Loucy (cell line): ENCODE data around the gene LRP10.

Experiments
- H2AFZ ChIP-seq: fragments of 200-600 bp; sonication (generic); 2 replicates; pipeline ENCODE4 v1.6.0; 2016; ENCODE audit warnings: antibody characterized with exemption, mild to moderate bottlenecking, low read length, moderate library complexity
- H3F3A ChIP-seq: fragments of 200-600 bp; 2 replicates; pipeline ENCODE4 v1.6.0; 2016; ENCODE audit warnings: antibody characterized with exemption, low read depth, mild to moderate bottlenecking
- H3K27me3 ChIP-seq: fragments of 200-600 bp; sonication (generic); 2 replicates; pipeline ENCODE4 v1.6.1; 2014; ENCODE audit warnings: low read length, mild to moderate bottlenecking; ENCODE audit not compliant: insufficient read depth, poor library complexity, severe bottlenecking
- H3K36me3 ChIP-seq: fragments of 200-600 bp; sonication (generic); 2 replicates; pipeline ENCODE4 v1.6.1; 2016; ENCODE audit warnings: low read length; ENCODE audit not compliant: insufficient read depth
- H3K4me1 ChIP-seq: fragments of 200-600 bp; sonication (generic); 2 replicates; pipeline ENCODE4 v1.5.1; 2014; ENCODE audit warnings: low read length, mild to moderate bottlenecking; ENCODE audit not compliant: insufficient read depth, poor library complexity, severe bottlenecking
- H3K4me2 ChIP-seq: fragments of 200-600 bp; sonication (generic); 2 replicates; pipeline ENCODE4 v1.6.0; 2014; ENCODE audit warnings: antibody characterized with exemption, low read length, low read depth, mild to moderate bottlenecking; ENCODE audit not compliant: poor library complexity, severe bottlenecking
- H3K4me3 ChIP-seq: fragments of 200-600 bp; sonication (generic); 2 replicates; pipeline ENCODE4 v1.5.1; 2014; ENCODE audit warnings: low read length, mild to moderate bottlenecking, mixed read lengths; ENCODE audit not compliant: poor library complexity, severe bottlenecking
- H3K79me2 ChIP-seq: fragments of 200-600 bp; sonication (generic); 2 replicates; pipeline ENCODE4 v1.6.1; 2014; ENCODE audit warnings: low read length; ENCODE audit not compliant: insufficient read depth
- H3K9ac ChIP-seq: fragments of 200-600 bp; sonication (generic); 2 replicates; pipeline ENCODE4 v1.6.0; 2014; ENCODE audit warnings: mild to moderate bottlenecking, low read depth, low read length, moderate library complexity; ENCODE audit not compliant: poor library complexity, severe bottlenecking
- H3K9me2 ChIP-seq: fragments of 200-600 bp; sonication (generic); replicated peaks from 2 replicates; pipeline ENCODE4 v1.6.1; 2016; ENCODE audit warnings: low read depth, low read length, mixed read lengths
- H3K9me3 ChIP-seq: fragments of 200-600 bp; sonication (generic); 2 replicates; pipeline ENCODE4 v1.6.1; 2014; ENCODE audit warnings: mild to moderate bottlenecking, antibody characterized with exemption, low read length, low read depth; ENCODE audit not compliant: insufficient read depth
- H4K20me1 ChIP-seq: fragments of 200-600 bp; sonication (generic); 2 replicates; pipeline ENCODE4 v1.6.0; 2014; ENCODE audit warnings: antibody characterized with exemption, low read length, mild to moderate bottlenecking; ENCODE audit not compliant: insufficient read depth, poor library complexity, severe bottlenecking
- EZH2phosphoT487 ChIP-seq: fragments of 200-600 bp; IDR thresholded peaks from 2 replicates; pipeline ENCODE4 v1.6.1; 2018; ENCODE audit warnings: antibody characterized with exemption, mild to moderate bottlenecking, moderate library complexity, borderline replicate concordance
- TF ChIP-seq, protein P1 (sequence below): fragments of 200-600 bp; sonication (generic); conservative IDR thresholded peaks from 2 replicates; pipeline ENCODE4 v1.5.1; 2014; ENCODE audit warnings: mild to moderate bottlenecking, antibody characterized with exemption, low read length

LRP10 gene

DNA sequence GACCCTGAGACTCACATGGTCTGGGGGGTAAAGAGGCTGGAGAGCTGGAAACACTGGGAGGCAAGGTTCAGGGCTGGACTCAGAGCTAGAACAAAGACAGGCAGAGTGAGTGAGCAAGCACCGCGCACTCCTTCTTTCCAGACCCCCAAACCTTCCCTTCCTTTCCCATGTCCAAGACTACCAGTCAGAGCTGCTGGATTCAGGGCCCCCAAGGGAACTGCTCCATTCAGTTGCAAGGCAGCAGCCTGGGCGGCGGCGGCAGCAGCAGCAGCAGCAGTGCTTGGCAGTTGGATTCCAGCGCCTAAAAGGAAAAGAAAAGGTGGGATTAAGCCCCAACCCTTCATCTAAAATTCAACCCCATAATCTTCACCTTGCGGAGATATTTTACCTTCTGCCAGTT is 30.3 kb downstream of the LRP10 start:
- no peaks in the 10 kb centered on the region for H3K9me2 ChIP-seq
- H3K4me2 ChIP-seq, result no peak overlapping the region
- no peaks in the 10 kb centered on the region for H4K20me1 ChIP-seq
- no peaks in the 10 kb centered on the region for H3K4me1 ChIP-seq
- no peaks in the 10 kb centered on the region for H3K27me3 ChIP-seq
- no peak overlapping the region for H3K4me3 ChIP-seq
- H3K9me3 ChIP-seq, result no peaks in the 10 kb centered on the region
- peaks cover 56% of the 10 kb centered on the region; the same call in 1 of the 2 replicates for H3K36me3 ChIP-seq
- no peak overlapping the region for H2AFZ ChIP-seq
- TF ChIP-seq EZH2phosphoT487, result no peak
- TF ChIP-seq, protein P1, sequence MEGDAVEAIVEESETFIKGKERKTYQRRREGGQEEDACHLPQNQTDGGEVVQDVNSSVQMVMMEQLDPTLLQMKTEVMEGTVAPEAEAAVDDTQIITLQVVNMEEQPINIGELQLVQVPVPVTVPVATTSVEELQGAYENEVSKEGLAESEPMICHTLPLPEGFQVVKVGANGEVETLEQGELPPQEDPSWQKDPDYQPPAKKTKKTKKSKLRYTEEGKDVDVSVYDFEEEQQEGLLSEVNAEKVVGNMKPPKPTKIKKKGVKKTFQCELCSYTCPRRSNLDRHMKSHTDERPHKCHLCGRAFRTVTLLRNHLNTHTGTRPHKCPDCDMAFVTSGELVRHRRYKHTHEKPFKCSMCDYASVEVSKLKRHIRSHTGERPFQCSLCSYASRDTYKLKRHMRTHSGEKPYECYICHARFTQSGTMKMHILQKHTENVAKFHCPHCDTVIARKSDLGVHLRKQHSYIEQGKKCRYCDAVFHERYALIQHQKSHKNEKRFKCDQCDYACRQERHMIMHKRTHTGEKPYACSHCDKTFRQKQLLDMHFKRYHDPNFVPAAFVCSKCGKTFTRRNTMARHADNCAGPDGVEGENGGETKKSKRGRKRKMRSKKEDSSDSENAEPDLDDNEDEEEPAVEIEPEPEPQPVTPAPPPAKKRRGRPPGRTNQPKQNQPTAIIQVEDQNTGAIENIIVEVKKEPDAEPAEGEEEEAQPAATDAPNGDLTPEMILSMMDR, result no peak
- no peaks in the 10 kb centered on the region for H3F3A ChIP-seq
- no peak overlapping the region for H3K9ac ChIP-seq
- H3K79me2 ChIP-seq, result no peaks in the 10 kb centered on the region

DNA sequence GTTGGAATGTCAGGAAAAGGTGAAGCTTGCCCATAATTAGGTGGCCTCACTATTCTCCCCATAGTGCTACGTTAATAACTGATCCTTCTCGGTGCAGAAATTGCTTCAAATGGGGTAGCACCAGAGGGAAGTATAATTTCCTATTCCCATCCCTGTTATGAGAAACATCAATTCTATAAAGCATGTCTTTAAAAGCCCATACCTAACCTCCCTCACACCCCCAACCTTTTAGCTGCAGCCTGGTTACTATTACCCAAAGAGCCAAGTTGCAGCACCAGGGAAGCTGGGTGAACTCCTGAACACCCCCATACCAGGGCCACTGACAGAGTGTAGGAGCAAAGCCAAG is 32.2 kb downstream of the LRP10 start:
- H3F3A ChIP-seq, result no peaks in the 10 kb centered on the region
- no peaks in the 10 kb centered on the region for H3K9me2 ChIP-seq
- H3K9ac ChIP-seq, result no peak overlapping the region
- peaks cover 61% of the 10 kb centered on the region; the same call in 1 of the 2 replicates for H3K36me3 ChIP-seq
- H3K4me2 ChIP-seq, result no peak overlapping the region
- TF ChIP-seq EZH2phosphoT487, result no peak
- TF ChIP-seq, protein P1, result no peak
- H3K79me2 ChIP-seq, result no peaks in the 10 kb centered on the region
- H3K27me3 ChIP-seq, result no peaks in the 10 kb centered on the region
- H3K9me3 ChIP-seq, result no peaks in the 10 kb centered on the region
- no peak overlapping the region for H2AFZ ChIP-seq
- no peaks in the 10 kb centered on the region for H3K4me1 ChIP-seq
- no peaks in the 10 kb centered on the region for H4K20me1 ChIP-seq
- H3K4me3 ChIP-seq, result no peak overlapping the region

DNA sequence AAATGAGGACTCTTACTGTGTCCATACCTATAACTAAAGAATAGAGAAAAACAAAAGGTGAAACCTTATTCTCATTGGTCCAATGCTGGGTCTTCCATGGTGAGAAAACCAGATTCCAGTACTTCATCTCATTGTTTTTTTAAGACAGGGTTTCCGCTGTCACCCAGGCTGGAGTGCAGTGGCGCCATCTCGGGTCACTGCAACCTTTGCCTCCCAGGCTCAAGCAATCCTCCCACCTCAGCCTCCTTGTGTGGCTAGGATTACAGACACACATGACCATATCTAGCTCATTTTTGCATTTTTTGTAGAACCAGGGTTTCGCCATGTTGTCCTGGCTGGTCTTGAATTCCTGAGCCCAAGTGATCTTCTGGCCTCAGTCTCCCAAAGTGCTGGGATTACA is 34.1 kb downstream of the LRP10 start:
- Histone ChIP-seq H3K9me2 (no peaks in the 10 kb centered on the region), H2AFZ (no peak overlapping the region), H4K20me1 (no peaks in the 10 kb centered on the region), H3K4me3 (no peak overlapping the region), H3K27me3 (no peaks in the 10 kb centered on the region), H3K36me3 (peaks cover 68% of the 10 kb centered on the region; the same call in 1 of the 2 replicates), H3K9ac (no peak overlapping the region), H3F3A (no peaks in the 10 kb centered on the region), H3K4me1 (no peaks in the 10 kb centered on the region), H3K79me2 (no peaks in the 10 kb centered on the region), H3K4me2 (no peak overlapping the region), H3K9me3 (no peaks in the 10 kb centered on the region)
- TF ChIP-seq, protein P1, result no peak
- no peak for TF ChIP-seq EZH2phosphoT487
